Left colon (tissue), 2 donors: ENCODE results near the gene PPP5C. TPM values are rescaled to one million over a fixed set of nuclear protein-coding genes. Genes with fewer than 3 reads are reported as not detected.
"Not testable (repeated sequence)": the region's sequence is repeated elsewhere in the genome, so short reads cannot be mapped to it uniquely, and the experiment has no call there.

Experiments
- ATAC-seq: fragments of 200-7000 bp; cut with Tn5 transposase; one replicate; pipeline ENCODE4 v1.9.1; 2020; ENCODE audit warnings: mild to moderate bottlenecking, moderate library complexity
- DNase-seq, 2 donors: peaks; one replicate each; pipeline ENCODE4 v3.0.0-alpha.2; 2020
- intact Hi-C, 2 donors: fragments of 100-400 bp; cut with DNase I in 1 of 2; cut with micrococcal nuclease in 1 of 2; formaldehyde crosslinking; loops; one replicate each; pipeline versions ENCODE4 v1.11.2 to v1.14.0; 2022; cut with DNase I, micrococcal nuclease
- total RNA-seq, 2 donors: library from RNA; stranded (reverse); fragmentation: NEBNext Ultra II Directional; extraction: Animal tissue kit (Norgen Biotek cat#: 25700); gene quantifications; one replicate each; pipeline ENCODE4 v1.2.1, GENCODE V29; 2021
- donor health status: DM: no; HTN: no; CAD: no.
- donor health status: DM: yes; HTN: yes; CAD: no.

PPP5C gene
- total RNA-seq, 2 donors from 2014 or later, result 51.8 to 80.7 TPM

GRCh38 chr19:46413262-46414031, 66.6 kb downstream of the PPP5C start, which contains the start of gene CCDC8:
Gene CCDC8 (minus strand): TSS chr19:46413564. CDS start chr19:46412810, 754 bp downstream.
- intact Hi-C loops, result no loop called here
- ATAC-seq, result peak; percentile 37
- DNase-seq, result peak; percentile 39 to 55

GRCh38 chr19:46414899-46415298, 68.0 kb downstream of the PPP5C start:
- not testable (repeated sequence) for DNase-seq, ATAC-seq

GRCh38 chr19:46415804-46416709, 69.2 kb downstream of the PPP5C start:
- ATAC-seq (peak; percentile 71), DNase-seq (peak; percentile 71 to 78)
- intact Hi-C loops, result not testable (repeated sequence)

More at GRCh38 chr19:46414899-46415298, 68.0 kb downstream of the PPP5C start:
- intact Hi-C loops, result not testable (repeated sequence)

- no peak for ATAC-seq
- intact Hi-C loops, result no loop called here
- DNase-seq, result no peak
These were observed 73.2 kb downstream of the PPP5C start for GRCh38 chr19:46420056-46420455.

GRCh38 chr19:46422344-46422743, 75.5 kb downstream of the PPP5C start:
- DNase-seq (no peak), ATAC-seq (no peak)
- intact Hi-C loops, result no loop called here

- ATAC-seq (no peak), DNase-seq (no peak)
- intact Hi-C loops, result no loop called here
These were observed 76.3 kb downstream of the PPP5C start for GRCh38 chr19:46423188-46423587.

- ATAC-seq, result peak; percentile 80
- DNase-seq, result no peak
These were observed 79.2 kb downstream of the PPP5C start for GRCh38 chr19:46426035-46426505.

GRCh38 chr19:46426506-46427162, 79.7 kb downstream of the PPP5C start:
- intact Hi-C loops, result no loop called here
- peak; percentile 46 to 56 for DNase-seq
- peak; percentile 45 for ATAC-seq

More at GRCh38 chr19:46426035-46426505, 79.2 kb downstream of the PPP5C start:
- intact Hi-C loops, result no loop called here

- no peak for ATAC-seq
- DNase-seq, result no peak
- intact Hi-C loops, result no loop called here
These were observed 80.7 kb downstream of the PPP5C start for GRCh38 chr19:46427518-46428045.

GRCh38 chr19:46428239-46429135, 81.6 kb downstream of the PPP5C start, which contains the start of gene PNMA8C:
Gene PNMA8C (minus strand): TSS chr19:46428936. CDS start chr19:46428359, 577 bp downstream.
- ATAC-seq (peak; percentile 71), DNase-seq (peak; percentile 49 to 57)
- intact Hi-C loops, result no loop called here

GRCh38 chr19:46429999-46430398, 83.1 kb downstream of the PPP5C start:
- ATAC-seq, result no peak
- no peak for DNase-seq
- intact Hi-C loops, result no loop called here

- ATAC-seq (no peak), DNase-seq (no peak)
- intact Hi-C loops, result no loop called here
These were observed 84.9 kb downstream of the PPP5C start for GRCh38 chr19:46431824-46432223.

GRCh38 chr19:46433470-46433869, 86.6 kb downstream of the PPP5C start:
- DNase-seq, intact Hi-C loops, ATAC-seq: not testable (repeated sequence)

- intact Hi-C loops, result no loop called here
- ATAC-seq (no peak), DNase-seq (no peak)
These were observed 88.1 kb downstream of the PPP5C start for GRCh38 chr19:46435009-46435408.

- DNase-seq, ATAC-seq, intact Hi-C loops: not testable (repeated sequence)
These were observed 88.8 kb downstream of the PPP5C start for GRCh38 chr19:46435689-46436088.
